Spleen (tissue), 7 donors: ENCODE data around the gene CD72.

Experiments
- CTCF ChIP-seq, 11 experiments: fragments of 200-600 bp in 7 of 11; fragments of 450-650 bp in 4 of 11; sonication (generic) in 4 of 11; IDR thresholded peaks in 8 of 11; conservative IDR thresholded peaks in 3 of 11; 1 replicate in 7 of 11; 2 replicates in 4 of 11; pipeline versions ENCODE4 v1.4.0 to v1.8.0; 2016 to 2021; ENCODE audit warnings: antibody characterized with exemption in 11 of 11, inconsistent platforms in 4 of 11, mild to moderate bottlenecking in 1 of 11
- POLR2A ChIP-seq, 3 donors: fragments of 450-650 bp; IDR thresholded peaks; one replicate each; pipeline ENCODE4 v1.5.1; 2017; ENCODE audit warnings: antibody characterized with exemption in 3 of 3, mild to moderate bottlenecking in 1 of 3
- POLR2AphosphoS5 ChIP-seq, 3 donors: sonication (generic); formaldehyde crosslinking; IDR thresholded peaks; one replicate each; pipeline ENCODE4 v1.5.1; 2017; ENCODE audit warnings: antibody characterized with exemption in 3 of 3
- donor health status: DM: no; HTN: no; CAD: no; lungs with moderate emphysema.
- donor health status: DM: no; HTN: no; CAD: no.
- donor health status: DM: no; HTN: no; CAD: no.

DNA sequence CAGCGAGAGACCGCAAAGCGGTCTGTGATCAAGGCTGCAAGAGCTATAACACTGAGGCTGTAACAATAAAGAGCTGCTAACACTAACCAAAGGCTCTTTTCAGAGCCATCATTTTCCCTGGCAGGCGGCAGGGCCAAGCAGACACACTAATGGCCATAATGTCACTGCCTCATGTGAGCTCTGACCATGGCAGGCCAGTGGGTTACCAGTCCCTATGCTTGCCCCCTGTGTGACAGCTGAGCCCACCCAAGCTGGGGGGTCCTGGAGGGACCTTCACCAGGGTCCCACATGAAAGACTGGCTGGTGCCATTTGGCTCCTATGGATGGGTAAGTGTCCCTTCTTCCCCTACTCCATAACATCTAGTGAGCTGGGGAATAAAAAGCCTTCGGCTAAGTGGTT lies 42.7 kb downstream of the CD72 start:
- TF ChIP-seq POLR2A (IDR thresholded peaks at IDR 0.05) (no peak), POLR2AphosphoS5 (IDR thresholded peaks at IDR 0.05) (no peak), CTCF (IDR thresholded peaks at IDR 0.05 in 8 of 11, conservative IDR thresholded peaks at IDR 0.05 in 3 of 11) (no peak)
